Measurements from ENCODE around the gene HLA-A.
"Not testable (repeated sequence)": the region's sequence is repeated elsewhere in the genome, so short reads cannot be mapped to it uniquely, and the experiment has no call there.

HLA-A gene

DNA sequence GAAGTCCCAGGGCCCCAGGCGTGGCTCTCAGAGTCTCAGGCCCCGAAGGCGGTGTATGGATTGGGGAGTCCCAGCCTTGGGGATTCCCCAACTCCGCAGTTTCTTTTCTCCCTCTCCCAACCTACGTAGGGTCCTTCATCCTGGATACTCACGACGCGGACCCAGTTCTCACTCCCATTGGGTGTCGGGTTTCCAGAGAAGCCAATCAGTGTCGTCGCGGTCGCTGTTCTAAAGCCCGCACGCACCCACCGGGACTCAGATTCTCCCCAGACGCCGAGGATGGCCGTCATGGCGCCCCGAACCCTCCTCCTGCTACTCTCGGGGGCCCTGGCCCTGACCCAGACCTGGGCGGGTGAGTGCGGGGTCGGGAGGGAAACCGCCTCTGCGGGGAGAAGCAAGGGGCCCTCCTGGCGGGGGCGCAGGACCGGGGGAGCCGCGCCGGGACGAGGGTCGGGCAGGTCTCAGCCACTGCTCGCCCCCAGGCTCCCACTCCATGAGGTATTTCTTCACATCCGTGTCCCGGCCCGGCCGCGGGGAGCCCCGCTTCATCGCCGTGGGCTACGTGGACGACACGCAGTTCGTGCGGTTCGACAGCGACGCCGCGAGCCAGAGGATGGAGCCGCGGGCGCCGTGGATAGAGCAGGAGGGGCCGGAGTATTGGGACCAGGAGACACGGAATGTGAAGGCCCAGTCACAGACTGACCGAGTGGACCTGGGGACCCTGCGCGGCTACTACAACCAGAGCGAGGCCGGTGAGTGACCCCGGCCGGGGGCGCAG lies at the start of gene HLA-A:
Gene HLA-A (plus strand): TSS at position 258 of the 778 bp plus-strand sequence. CDS start 22 bp downstream, at position 280.
- DNase-seq, result peak; percentile 88

DNA sequence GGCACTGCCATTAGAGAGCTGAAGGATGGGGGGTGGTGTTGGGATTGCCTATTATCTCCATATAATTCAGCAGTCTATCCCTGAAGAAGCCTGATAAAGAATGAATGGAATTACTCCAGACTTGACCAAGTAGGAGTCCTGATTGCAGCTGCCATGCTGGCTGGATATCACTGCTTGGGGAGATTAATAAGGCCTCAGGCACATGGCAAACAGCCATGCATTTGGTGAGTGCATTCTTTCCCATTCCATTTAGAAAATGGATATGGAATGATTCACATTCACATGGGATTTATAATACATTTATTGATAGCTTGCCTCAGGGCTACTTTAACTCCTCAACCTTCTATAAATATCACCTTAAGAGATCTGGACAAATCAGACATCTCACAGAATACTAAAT lies 49.6 kb upstream of the HLA-A start:
- DNase-seq, result no peak

DNA sequence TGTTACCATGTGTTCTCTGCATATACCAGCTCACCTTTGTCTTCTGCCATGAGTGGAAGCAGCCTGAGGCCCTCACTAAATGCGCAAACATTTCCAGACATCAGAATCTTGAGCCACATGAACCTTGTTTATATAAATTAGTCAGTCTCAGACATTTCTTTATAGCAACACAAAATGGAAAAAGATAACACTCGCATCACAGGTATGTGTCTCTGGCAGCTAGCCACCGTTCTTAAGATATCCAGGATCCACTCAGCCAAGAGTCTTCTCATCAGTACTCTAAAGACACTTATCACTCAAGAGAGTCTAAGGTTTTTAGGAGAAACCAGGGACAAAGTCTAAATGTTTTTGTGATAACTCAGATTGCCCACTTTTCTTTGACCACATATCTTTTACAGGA lies 43.1 kb upstream of the HLA-A start:
- no peak for DNase-seq

DNA sequence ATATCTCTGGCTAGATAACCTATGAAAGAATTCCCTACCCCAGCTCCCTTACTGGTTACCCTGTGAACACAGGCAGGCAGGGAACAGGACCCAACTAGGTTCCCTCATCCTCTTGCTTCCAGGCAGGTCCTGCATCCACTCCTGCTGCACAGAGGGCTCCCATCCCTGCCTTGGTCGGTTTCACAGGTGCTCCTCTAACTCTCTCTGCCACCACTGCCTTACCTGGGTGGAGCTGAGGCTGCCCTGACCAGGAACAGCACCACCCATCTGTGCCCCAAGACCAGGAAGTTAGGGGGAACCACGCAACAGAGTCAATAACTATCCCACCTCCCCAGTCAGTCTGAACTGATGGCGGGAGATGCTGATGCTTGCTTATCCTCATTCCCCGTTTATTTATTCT lies 37.0 kb upstream of the HLA-A start:
- DNase-seq, result no peak

DNA sequence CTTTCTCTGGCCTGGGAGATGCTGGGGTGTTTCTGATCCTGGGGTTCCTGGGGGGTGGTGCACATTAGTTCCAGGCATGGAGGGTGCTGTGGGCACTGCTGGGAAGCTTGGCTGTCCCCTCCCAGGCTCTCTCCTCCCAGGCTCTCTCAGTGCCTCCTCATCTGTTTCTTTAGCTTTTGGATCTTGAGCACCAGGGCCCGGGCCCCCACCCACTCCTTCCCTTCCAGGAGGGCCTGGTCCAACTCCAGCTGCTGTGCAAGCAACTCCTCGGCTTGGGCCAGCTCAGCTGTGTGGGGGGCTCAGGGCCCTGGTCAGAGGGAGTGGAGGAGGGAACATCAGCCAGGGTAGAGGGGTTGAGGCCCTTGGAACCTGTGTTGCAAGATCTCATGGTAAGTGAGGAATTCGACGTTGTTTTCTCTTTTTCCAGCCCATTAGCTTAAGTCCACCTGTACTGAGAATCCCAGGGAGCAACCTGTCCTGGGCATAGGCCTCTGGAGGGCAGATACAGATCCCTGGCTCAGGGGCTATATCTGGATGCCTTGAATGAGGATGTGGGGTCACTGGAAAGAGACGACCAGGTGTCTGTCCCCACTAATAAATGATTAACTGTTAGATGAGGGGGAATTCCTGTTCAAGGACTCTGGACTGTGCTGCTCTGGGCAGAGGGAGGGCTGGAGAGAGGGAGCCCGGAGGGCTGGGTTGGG lies 34.5 kb upstream of the HLA-A start:
- DNase-seq, result no peak

DNA sequence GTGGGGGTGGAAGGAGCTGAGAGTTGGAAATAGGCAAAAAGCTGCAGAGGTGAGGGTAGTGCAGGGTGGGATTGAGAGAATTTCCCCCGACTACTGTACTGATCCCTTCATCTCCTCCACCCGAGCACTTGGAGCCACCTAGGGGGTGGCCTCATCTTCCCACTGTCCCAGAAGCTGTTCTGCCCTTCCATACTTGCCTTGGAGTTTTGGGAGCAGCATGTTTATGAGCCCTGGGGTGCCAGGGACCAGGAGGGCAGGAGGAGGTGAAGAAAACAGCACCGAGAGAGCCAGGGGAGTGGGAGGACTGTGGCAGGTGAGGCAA lies 34.0 kb upstream of the HLA-A start:
- no peak for DNase-seq

DNA sequence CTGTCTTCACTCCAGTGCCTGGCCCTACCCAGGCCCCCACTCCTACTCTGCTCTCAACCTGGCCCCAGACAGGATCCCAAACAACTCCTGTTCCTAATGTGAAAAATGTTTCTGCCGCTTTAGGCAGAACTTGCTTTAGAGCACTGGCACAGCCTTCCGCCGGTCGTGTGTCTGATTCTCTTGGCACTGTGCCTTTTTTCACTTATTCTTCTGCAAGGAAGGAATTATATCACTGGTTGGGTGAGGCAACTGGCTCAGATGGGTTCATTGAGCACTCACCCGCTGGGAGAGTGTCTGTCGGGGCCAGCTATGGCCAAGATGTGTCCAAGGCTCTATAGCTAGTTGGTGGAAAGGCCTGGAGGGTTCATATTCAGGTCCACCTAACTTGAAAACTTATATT lies 33.6 kb upstream of the HLA-A start:
- DNase-seq, result no peak

DNA sequence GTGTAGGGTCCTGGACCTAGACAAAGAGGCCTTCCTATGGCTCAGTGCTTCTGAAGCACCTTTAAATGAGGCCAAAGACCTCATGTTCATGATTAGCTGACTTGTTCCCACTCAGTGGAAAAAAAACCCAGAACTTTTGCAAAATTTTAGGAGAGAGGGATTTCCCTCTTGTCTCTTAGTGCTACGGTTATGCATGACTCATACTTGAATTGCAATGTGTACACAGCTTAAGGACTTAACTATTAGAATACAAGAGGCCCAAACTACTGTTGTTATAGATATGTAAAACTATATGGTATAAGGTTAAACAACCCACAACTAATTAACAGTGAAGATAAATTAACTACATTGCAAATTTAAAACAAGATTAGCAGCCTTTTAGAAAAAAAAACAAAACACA lies 32.3 kb upstream of the HLA-A start:
- DNase-seq, result peak; percentile 12

DNA sequence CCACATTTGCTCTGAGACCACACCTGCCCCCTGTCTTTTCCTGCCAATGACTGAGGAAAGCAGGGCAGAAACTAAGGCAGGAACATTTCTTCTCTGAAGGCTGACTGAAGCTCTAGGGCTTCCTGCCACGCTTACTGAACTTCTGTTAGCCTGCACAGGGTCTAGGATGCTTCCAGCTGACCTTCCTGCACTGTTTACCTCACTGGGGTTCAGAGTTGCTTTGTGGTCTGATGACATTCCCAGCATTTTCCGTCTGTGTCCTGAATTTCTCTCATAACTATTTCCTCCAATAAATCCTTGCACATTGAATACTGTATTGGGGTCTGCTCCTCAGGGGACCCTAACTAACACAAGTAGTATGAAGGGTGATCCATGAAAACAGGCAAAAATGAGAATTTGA lies 29.5 kb upstream of the HLA-A start:
- DNase-seq, result no peak

DNA sequence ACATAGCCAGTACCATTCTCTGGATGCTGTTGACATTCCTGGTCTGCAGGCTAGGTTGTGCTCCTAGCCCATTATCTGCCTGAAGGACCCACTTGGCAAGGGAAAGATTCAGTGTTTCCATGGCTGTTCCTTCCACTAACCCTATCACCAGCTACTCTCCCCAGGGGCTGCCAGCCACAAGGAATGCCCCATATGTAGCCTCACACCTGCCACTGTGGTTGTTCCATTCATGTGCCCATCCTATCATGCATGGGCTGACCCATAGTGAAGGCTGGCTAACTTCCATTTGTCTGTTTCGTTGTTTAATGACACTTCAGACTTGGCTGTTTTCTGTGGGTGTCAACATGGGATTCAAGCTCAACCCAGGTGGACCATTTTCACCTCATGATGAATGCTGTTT lies 25.6 kb upstream of the HLA-A start:
- DNase-seq, result no peak

DNA sequence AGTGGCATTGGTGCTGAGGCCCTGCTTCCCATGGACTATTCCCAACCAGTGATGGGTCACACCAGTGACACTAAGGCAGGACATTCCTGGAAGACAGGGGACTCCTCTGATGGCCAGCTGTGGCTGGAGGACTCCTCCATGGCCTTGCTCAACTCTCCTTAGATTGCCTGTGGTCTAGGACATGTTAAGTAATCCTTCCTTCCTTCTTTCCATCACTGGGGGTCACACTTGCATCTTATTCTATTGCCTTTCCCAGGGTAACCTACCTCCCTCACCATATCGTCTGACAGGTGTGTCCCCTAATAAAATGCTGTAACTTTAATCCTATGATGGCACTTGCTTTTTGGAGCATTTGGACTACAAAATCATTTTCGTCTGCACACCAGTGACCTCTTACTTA lies 24.5 kb upstream of the HLA-A start:
- peak; percentile 23 for DNase-seq

DNA sequence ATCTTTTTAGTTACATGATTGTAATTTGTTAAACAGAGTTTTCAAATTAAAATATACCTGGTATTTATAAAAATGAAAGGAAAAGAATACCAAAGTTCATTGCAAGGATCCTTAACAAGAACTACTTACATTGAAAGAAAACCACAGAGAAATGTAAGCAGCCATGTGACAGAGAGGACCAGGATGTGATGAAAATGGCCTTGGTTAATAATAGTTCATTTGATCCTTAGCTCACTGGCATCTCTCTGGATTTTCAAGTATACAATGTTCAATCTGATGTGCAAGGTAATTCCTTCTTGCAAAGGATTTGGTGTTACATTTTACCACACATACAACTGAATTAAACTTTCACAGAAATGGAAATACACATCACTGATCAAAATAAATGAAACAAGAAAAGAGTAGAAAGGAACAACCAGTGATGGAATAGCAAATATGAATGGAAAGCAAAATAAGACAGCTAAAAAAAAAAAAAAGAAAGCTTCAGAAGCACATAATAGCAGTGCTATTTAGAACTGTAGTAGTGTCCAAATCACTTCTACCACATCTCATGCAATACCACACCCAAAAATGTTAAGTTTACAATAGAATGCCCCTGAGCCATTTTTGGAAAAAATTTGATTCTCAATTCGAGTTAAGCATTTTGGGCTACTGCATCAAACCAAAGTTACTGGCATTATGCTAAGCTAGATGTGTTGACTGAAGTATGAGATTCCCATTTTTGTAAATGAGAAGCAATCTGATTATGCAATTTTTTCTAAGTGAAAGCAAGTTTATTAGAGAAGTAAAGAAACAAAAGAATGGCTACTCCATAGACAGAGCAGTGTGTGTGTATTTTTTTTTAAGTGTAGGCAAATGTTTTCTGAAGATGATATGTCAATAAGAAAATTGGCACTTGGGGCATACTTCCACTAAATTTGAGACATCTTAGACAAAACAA lies 22.6 kb upstream of the HLA-A start:
- DNase-seq, result peak; percentile 17

DNA sequence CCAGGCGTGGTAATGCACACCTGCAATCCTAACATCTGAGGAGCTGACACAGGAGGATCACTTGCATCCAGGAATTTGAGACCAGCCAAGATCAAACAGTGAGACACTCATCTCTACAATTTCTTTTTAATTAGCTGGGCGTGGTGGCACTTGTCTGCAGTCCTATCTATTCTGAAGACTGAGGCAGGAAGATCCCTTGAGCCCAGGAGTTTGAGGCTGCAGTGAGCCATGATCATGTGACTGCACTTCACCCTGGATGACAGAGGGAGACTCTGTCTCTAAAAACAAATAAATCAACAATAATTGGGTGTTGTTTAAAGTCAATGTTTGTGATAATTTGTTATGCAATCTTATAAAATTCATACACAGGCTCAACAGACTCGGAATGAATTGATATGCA lies 18.0 kb upstream of the HLA-A start:
- DNase-seq, result no peak

DNA sequence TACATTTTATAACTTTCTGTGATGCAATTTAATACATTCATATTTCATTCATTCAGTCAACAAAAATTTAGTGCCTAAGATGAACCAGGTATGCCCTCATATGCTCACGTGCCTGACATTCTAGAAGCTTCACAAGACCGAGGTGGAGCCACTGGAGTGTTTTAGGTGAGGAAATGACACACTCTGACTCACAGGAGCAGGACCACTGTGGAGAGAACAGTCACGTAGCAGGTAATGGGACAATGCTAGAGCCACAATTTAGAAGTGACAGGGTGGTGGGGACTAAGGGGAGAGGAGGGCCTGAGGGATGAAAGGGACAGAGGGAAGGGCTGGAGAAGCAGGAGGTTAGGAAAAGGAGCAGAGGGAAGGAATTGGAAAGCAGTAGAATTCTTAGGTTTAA lies 17.6 kb upstream of the HLA-A start:
- no peak for DNase-seq

DNA sequence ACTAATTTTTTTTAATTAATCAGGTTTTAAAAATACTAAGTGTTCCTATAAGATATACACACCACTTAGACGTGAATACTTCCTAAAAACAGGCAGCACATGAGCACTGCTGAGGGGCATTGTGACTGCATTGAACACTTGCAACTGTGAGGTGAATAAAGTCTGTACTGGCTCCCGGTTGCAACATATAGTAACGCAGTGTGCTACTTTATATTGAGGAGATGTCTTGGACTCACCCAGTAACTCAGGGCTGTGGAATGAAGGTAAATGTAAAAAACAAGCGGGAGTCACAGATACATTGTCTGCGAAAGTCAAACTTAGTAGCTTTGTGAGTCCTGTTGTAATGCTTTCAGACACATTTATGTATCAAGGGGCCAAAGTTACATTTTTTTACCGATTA lies 17.0 kb upstream of the HLA-A start:
- DNase-seq, result no peak

DNA sequence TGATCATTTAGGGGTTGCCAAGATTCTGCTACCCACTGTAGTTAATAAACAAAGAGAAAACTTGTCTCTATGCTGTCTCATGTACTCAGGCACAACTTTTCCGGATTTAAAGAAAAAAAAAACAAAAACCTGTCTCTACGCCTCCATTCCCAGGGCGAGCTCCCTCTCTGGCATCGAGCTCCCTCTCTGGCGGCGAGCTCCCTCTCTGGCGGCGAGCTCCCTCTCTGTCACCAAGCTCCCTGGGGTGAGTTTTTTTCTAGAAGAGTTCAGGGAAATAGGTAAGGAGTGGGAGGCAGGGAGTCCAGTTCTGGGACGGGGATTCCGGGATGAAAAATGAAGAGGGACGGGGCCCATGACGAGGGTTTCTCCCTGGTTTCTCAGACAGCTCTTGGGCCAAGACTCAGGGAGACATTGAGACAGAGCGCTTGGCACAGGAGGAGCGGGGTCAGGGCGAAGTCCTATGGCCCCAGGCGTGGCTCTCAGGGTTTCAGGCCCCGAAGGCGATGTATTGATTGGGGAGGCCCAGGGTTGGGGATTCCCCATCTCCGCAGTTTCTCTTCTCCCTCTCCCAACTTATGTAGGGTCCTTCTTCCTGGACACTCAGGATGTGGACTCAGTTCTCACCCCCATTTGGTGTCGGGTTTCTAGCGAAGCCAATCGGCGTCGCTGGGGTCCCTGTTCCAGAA lies 16.5 kb upstream of the HLA-A start:
- no peak for DNase-seq

DNA sequence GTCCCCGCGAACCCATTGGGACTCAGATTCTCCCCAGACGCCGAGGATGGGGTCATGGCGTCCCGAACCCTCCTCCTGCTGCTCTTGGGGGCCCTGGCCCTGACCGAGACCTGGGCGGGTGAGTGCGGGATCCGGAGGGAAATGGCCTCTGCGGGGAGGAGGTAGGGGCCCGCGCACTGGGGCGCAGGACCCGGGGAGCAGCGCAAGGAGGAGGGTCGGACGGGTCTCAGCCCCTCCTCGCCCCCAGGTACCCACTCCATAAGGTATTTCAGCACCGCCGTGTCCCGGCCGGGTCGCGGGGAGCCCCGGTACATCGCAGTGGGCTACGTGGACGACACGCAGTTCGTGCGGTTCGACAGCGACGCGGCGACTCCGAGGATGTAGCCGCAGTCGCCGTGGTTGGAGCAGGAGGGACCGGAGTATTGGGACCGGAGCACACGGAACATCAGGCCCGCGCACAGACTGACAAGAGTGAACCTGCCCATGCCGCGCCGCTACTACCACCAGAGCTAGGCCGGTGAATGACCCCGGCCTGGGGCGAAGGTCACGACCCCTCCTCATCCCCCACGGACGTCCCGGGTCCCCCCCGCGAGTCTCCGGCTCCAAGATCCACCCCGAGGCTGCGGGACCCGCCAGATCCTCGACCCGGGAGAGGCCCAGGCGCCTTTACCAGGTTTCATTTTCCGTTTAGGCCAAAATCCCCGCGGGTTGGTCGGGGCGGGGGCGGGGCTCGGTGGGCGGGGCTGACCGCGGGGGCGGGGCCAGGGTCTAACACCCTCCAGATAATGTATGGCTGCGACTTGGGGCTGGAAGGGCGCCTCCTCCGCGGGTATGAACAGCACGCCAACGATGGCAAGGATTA lies 15.7 kb upstream of the HLA-A start:
- peak; percentile 81 for DNase-seq

DNA sequence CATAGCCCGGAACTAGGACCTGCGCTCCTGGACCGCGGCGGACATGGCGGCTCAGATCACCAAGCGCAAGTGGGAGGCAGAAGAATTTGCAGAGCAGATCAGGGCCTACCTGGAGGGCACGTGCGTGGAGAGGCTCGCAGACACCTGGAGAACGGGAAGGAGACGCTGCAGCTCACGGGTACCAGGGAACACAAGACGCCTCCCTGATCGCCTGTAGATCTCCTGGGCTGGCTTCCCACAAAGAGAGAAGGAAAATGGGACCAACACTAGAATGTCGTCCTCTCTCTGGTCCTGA lies 15.1 kb upstream of the HLA-A start:
- no peak for DNase-seq

DNA sequence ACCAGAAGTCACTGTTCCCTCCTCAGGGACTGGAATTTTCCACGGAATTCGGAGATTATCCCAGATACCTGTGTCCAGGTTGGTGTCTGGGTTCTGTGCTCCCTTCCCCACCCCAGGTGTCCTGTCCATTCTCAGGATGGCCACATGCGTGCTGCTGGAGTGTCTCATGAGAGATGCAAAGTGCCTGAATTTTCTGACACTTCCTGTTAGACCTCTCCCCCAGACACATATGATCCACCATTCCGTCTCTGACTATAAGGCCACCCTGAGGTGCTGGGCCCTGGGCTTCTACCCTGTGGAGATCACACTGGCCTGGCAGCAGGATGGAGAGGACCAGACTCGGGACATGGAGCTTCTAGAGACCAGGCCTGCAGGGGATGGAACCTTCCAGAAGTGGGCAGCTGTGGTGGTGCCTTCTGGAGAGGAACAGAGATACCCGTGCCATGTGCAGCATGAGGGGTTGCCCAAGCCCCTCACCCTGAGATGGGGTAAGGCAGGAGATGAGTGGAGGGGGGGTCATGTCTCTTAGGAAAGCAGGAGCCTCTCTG lies 14.4 kb upstream of the HLA-A start:
- no peak for DNase-seq

DNA sequence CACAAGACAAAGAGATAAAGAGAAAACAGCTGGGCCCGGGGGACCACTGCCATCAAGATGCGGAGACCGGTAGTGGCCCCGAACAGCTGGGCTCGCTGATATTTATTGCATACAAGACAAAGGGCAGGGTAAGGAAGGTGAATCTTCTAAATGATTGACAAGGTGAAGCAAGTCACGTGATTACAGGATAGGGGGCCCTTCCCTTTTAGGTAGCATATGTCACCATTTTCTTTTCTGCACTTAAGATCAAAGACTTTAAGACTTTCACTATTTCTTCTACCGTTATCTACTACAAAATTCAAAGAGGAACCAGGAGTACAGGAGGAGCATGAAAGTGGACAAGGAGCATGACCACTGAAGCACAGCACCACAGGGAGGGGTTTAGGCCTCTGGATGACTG lies 12.3 kb upstream of the HLA-A start:
- DNase-seq, result not testable (repeated sequence)

DNA sequence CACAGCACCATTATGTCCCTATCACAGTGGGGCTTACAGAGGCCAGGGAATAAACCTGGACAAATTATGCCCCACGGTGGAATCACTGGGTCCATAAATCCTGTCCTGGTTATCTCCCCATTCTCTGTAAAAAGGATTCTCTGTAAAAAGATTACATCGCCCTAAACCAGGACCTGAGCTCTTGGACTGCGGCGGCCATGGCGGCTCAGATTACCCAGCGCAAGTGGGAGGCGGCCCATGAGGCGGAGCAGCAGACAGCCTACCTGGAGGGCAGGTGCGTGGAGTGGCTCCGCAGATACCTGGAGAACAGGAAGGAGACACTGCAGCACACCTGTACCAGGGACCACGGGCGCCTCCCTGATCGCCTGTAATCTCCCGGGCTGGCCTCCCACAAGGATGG lies 8.4 kb upstream of the HLA-A start:
- no peak for DNase-seq
